GM12878 (cell line): ENCODE data around the gene PLCG1. TPM values are rescaled to one million over a fixed set of nuclear protein-coding genes. Genes with fewer than 3 reads are reported as not detected.

Experiments
- CREM ChIP-seq: IDR thresholded peaks from 2 replicates; pipeline ENCODE4 v1.6.1; 2014; ENCODE audit warnings: antibody characterized with exemption, low read depth
- FOXM1 ChIP-seq: IDR thresholded peaks from 2 replicates; pipeline ENCODE4 v1.6.1; 2012; ENCODE audit warnings: low read depth, mild to moderate bottlenecking, inconsistent platforms, low read length, moderate library complexity
- KDM1A ChIP-seq: fragments of 200-600 bp; sonication (generic); IDR thresholded peaks from 2 replicates; pipeline ENCODE4 v1.6.1; 2016; ENCODE audit warnings: borderline replicate concordance
- MEF2A ChIP-seq: IDR thresholded peaks from 2 replicates; pipeline ENCODE4 v1.6.1; 2011; ENCODE audit warnings: low read depth, mild to moderate bottlenecking, low read length, moderate library complexity; ENCODE audit not compliant: insufficient read depth
- MTA2 ChIP-seq: fragments of 450-650 bp; IDR thresholded peaks from 2 replicates; pipeline ENCODE4 v1.6.1; 2016; ENCODE audit warnings: low read depth, mild to moderate bottlenecking, moderate library complexity
- NFXL1 ChIP-seq: fragments of 450-650 bp; IDR thresholded peaks from 2 replicates; pipeline ENCODE4 v1.6.1; 2017; ENCODE audit warnings: antibody characterized with exemption, mild to moderate bottlenecking, borderline replicate concordance
- RB1 ChIP-seq: fragments of 450-650 bp; formaldehyde crosslinking; IDR thresholded peaks from 2 replicates; pipeline ENCODE4 v1.6.1; 2017; ENCODE audit warnings: mild to moderate bottlenecking, borderline replicate concordance
- USF2 ChIP-seq: IDR thresholded peaks from 2 replicates; pipeline ENCODE4 v1.6.1; 2011; ENCODE audit warnings: low read depth, low read length, improper control_type of control experiment, borderline replicate concordance
- WRNIP1 ChIP-seq: IDR thresholded peaks from 2 replicates; pipeline ENCODE4 v1.6.1; 2011; ENCODE audit warnings: low read depth, low read length, improper control_type of control experiment, borderline replicate concordance
- ZNF687 ChIP-seq: fragments of 450-650 bp; IDR thresholded peaks from 2 replicates; pipeline ENCODE4 v1.6.1; 2017; ENCODE audit warnings: mild to moderate bottlenecking, moderate library complexity
- polyA plus RNA-seq, 11 experiments: library from polyadenylated mRNA; depleted of rRNA in 4 of 11; unstranded in 6 of 11; stranded (reverse) in 5 of 11; fragments of >200 nt; fragmentation: Nextera tagmentation in 4 of 11; fragmentation: Illumina TruSeq in 1 of 11; extraction: Ambion mirVana in 4 of 11; extraction: Trizol in 1 of 11; gene quantifications; 1 replicate in 1 of 11; 2 replicates in 10 of 11; pipeline versions ENCODE4 v1.2.1 to v1.2.3, GENCODE V29; 2011 to 2016; ENCODE audit warnings: inconsistent platforms in 2 of 11, missing spikeins in 2 of 11, low read depth in 1 of 11
- total RNA-seq, 4 experiments: library from RNA; depleted of rRNA in 3 of 4; stranded (reverse); fragments of >200 nt in 3 of 4; fragmentation: Illumina TruSeq in 1 of 4; extraction: Trizol in 1 of 4; gene quantifications; 2 replicates each; pipeline versions ENCODE4 v1.2.1 to v1.2.3, GENCODE V29; 2013 to 2021
- TF ChIP-seq, protein P1 (sequence below): fragments of 450-650 bp; conservative IDR thresholded peaks from 2 replicates; pipeline ENCODE4 v1.6.1; 2017; ENCODE audit warnings: mild to moderate bottlenecking, moderate library complexity
- TF ChIP-seq, protein P2 (sequence below): fragments of 150-350 bp; IDR thresholded peaks from 2 replicates; pipeline ENCODE4 v1.6.1; 2016; ENCODE audit warnings: low read depth, low read length
- TF ChIP-seq, protein P3 (sequence below): fragments of 450-650 bp; IDR thresholded peaks from 2 replicates; pipeline ENCODE4 v1.6.1; 2017; ENCODE audit warnings: mild to moderate bottlenecking, low read depth, inconsistent platforms; ENCODE audit not compliant: poor library complexity, severe bottlenecking

Gene PLCG1
- total and polyA plus RNA-seq, 10 of the 15 experiments (the other 5 are each of a cell fraction or from before 2014, with no cell fraction given) = 2.6 to 114 (median 45.3) TPM

DNA sequence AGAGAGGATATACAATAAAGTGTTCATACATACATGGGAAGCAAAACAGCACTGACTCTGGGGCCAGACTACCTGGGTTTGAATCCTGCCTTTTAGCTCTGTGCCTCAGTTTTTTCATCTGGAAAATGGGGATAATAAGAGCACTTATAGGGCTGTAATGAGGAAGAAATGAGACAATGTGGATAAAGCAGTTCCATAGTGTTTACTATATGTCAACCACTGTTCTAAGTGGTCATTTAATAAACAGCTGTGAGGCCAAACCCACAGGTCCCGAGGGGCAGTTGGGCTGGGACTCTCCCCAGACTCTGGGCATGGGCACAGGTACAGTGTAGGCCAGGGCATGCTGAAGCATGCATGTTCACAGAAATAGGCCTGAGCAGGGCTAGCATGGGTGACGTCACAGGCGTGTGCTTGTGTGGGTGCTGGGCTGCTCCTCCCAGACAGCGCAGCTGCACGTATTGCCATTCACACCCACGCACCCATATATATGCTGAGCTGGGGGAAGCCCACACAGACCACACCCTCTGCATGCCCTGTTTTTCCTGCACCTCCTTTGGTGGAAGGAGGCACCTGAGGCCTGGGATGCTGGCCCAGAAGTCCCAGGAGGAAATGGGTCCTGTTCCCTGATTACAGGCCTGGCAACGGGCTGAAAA is 3.5 kb upstream of the PLCG1 start (continued):
- TF ChIP-seq ZNF687 (peak; percentile 99), MEF2A (peak; percentile 53; the same call in 1 of the 2 replicates), MTA2 (peak; percentile 94), NFXL1 (no peak), KDM1A (no peak), RB1 (no peak), CREM (peak; percentile 97), USF2 (no peak), FOXM1 (no peak), WRNIP1 (0 out of 2 replicates have a peak, but pooled peaks have one; percentile 80)
- TF ChIP-seq, protein P1, sequence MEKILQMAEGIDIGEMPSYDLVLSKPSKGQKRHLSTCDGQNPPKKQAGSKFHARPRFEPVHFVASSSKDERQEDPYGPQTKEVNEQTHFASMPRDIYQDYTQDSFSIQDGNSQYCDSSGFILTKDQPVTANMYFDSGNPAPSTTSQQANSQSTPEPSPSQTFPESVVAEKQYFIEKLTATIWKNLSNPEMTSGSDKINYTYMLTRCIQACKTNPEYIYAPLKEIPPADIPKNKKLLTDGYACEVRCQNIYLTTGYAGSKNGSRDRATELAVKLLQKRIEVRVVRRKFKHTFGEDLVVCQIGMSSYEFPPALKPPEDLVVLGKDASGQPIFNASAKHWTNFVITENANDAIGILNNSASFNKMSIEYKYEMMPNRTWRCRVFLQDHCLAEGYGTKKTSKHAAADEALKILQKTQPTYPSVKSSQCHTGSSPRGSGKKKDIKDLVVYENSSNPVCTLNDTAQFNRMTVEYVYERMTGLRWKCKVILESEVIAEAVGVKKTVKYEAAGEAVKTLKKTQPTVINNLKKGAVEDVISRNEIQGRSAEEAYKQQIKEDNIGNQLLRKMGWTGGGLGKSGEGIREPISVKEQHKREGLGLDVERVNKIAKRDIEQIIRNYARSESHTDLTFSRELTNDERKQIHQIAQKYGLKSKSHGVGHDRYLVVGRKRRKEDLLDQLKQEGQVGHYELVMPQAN = peak; percentile 89
- TF ChIP-seq, protein P2, sequence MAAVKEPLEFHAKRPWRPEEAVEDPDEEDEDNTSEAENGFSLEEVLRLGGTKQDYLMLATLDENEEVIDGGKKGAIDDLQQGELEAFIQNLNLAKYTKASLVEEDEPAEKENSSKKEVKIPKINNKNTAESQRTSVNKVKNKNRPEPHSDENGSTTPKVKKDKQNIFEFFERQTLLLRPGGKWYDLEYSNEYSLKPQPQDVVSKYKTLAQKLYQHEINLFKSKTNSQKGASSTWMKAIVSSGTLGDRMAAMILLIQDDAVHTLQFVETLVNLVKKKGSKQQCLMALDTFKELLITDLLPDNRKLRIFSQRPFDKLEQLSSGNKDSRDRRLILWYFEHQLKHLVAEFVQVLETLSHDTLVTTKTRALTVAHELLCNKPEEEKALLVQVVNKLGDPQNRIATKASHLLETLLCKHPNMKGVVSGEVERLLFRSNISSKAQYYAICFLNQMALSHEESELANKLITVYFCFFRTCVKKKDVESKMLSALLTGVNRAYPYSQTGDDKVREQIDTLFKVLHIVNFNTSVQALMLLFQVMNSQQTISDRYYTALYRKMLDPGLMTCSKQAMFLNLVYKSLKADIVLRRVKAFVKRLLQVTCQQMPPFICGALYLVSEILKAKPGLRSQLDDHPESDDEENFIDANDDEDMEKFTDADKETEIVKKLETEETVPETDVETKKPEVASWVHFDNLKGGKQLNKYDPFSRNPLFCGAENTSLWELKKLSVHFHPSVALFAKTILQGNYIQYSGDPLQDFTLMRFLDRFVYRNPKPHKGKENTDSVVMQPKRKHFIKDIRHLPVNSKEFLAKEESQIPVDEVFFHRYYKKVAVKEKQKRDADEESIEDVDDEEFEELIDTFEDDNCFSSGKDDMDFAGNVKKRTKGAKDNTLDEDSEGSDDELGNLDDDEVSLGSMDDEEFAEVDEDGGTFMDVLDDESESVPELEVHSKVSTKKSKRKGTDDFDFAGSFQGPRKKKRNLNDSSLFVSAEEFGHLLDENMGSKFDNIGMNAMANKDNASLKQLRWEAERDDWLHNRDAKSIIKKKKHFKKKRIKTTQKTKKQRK = no peak
- TF ChIP-seq, protein P3, sequence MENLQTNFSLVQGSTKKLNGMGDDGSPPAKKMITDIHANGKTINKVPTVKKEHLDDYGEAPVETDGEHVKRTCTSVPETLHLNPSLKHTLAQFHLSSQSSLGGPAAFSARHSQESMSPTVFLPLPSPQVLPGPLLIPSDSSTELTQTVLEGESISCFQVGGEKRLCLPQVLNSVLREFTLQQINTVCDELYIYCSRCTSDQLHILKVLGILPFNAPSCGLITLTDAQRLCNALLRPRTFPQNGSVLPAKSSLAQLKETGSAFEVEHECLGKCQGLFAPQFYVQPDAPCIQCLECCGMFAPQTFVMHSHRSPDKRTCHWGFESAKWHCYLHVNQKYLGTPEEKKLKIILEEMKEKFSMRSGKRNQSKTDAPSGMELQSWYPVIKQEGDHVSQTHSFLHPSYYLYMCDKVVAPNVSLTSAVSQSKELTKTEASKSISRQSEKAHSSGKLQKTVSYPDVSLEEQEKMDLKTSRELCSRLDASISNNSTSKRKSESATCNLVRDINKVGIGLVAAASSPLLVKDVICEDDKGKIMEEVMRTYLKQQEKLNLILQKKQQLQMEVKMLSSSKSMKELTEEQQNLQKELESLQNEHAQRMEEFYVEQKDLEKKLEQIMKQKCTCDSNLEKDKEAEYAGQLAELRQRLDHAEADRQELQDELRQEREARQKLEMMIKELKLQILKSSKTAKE = peak; percentile 96
